GM12891 (cell line): ENCODE data around the gene ADCK1.

Experiments used
- POLR2A ChIP-seq: IDR thresholded peaks from 2 replicates; pipeline ENCODE4 v1.6.1; 2011; ENCODE audit warnings: low read depth, low read length, control low read depth
- POLR2AphosphoS5 ChIP-seq: IDR thresholded peaks from 2 replicates; pipeline ENCODE4 v1.6.1; 2011; ENCODE audit warnings: low read depth, low read length, control low read depth
- TAF1 ChIP-seq: IDR thresholded peaks from 2 replicates; pipeline ENCODE4 v1.6.1; 2011; ENCODE audit warnings: low read depth, low read length, control low read depth

DNA sequence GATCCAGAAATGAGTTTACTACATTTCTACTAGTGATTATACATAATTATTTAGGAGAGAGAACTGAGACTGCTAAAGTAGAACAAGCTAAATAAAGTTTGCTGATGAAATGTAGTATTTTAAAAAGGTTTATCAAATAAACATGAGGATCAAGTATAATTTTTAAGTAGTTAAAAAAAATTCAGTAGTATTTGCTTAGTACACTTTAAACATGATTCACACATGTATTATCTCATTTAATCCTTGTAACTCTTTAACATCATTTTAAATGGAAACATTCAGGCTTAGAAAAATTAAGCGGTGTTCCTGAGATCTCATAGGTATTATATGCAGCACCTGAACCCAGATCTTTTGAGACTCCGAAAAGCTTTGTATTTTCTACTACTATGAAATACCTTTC is 47.6 kb upstream of the ADCK1 start:
- TF ChIP-seq TAF1, result no peak
- TF ChIP-seq POLR2A, result no peak
- TF ChIP-seq POLR2AphosphoS5, result no peak
